Measurements from ENCODE around the gene HTN1. TPM values are rescaled to one million over a fixed set of nuclear protein-coding genes. Genes with fewer than 3 reads are reported as not detected.
A peak's percentile ranks its signal among the peaks of the same experiment; 100 is the strongest.
"Not testable (repeated sequence)": the region's sequence is repeated elsewhere in the genome, so short reads cannot be mapped to it uniquely, and the experiment has no call there.

Gene HTN1
- not detected in 2 replicates for total RNA-seq (2013; cell fraction: nucleolus; rRNA removed)
- total RNA-seq (2014; rRNA removed) = not detected in 2 replicates
- not detected in 2 replicates for total RNA-seq (2014; rRNA removed; fragmentation: Illumina TruSeq; extraction: Trizol)
- total RNA-seq (2021) = not detected in 2 replicates
- not detected for polyA plus RNA-seq (2011; ENCODE audit: low read depth)
- polyA plus RNA-seq (2011; rRNA removed) = not detected in 2 replicates
- not detected in 2 replicates for polyA plus RNA-seq (2011; cell fraction: cytosol; rRNA removed)
- not detected in 2 replicates for polyA plus RNA-seq (2011; cell fraction: nucleus; rRNA removed)
- not detected in 2 replicates for polyA plus RNA-seq (2012)
- polyA plus RNA-seq (2014; fragmentation: Illumina TruSeq; extraction: Trizol) = 0.03 TPM in 1 of 2 replicates, not detected in the other
- not detected for polyA plus RNA-seq (2014; fragmentation: Nextera tagmentation; extraction: Ambion mirVana)
- polyA plus RNA-seq (2014; rRNA removed) = not detected in 2 replicates
- polyA plus RNA-seq (2016; fragmentation: Nextera tagmentation; extraction: Ambion mirVana) = not detected
- polyA minus RNA-seq (2011; rRNA and poly(A)+ RNA removed) = not detected in 2 replicates
- polyA minus RNA-seq (2011; cell fraction: cytosol; rRNA and poly(A)+ RNA removed) = not detected in 2 replicates
- not detected in 2 replicates for polyA minus RNA-seq (2011; cell fraction: nucleus; rRNA and poly(A)+ RNA removed)
- Bru-seq, nascent RNA = not detected
- BruChase-seq, experiment 1, labeled RNA remaining after a 6-hour chase = not detected
- BruChase-seq, experiment 2, labeled RNA remaining after a 2-hour chase = not detected
- long read RNA-seq, experiment 1 = 0 reads
- long read RNA-seq, experiment 2 = 0 reads

GRCh38 chr4:70050138-70050537 lies at the start of gene HTN1:
Gene HTN1, plus strand, starts transcription at chr4:70050438. Its CDS starts 2,639 bp downstream, at chr4:70053077.
- H3K9ac ChIP-seq (ENCODE audit: control insufficient read depth, insufficient read depth, low read length); H3K4me3 ChIP-seq; intact Hi-C loops (cut with micrococcal nuclease; ENCODE audit: unreplicated experiment); CTCF ChIA-PET; H3K27ac ChIP-seq (ENCODE audit: control insufficient read depth, insufficient read depth); H3K36me3 ChIP-seq (ENCODE audit: control insufficient read depth in 2 of 2, insufficient read depth in 2 of 2, low read length in 1 of 2); H3K79me2 ChIP-seq (ENCODE audit: control insufficient read depth, insufficient read depth, low read length); RAD21 ChIA-PET (ENCODE audit: unreplicated experiment); H3K4me2 ChIP-seq (ENCODE audit: control insufficient read depth, insufficient read depth); in situ Hi-C loops (cut with MboI); H3K4me1 ChIP-seq (ENCODE audit: control insufficient read depth, insufficient read depth, low read length); H2AFZ ChIP-seq (ENCODE audit: control insufficient read depth, low read depth, low read length); H4K20me1 ChIP-seq (ENCODE audit: control insufficient read depth, insufficient read depth); H3K9me3 ChIP-seq (replicated peaks; ENCODE audit: control insufficient read depth, insufficient read depth, low read length); H3K27me3 ChIP-seq (replicated peaks in 1 of 2; ENCODE audit: control insufficient read depth in 2 of 2, insufficient read depth in 2 of 2, low read length in 1 of 2); SMC1A ChIA-PET (ENCODE audit: uncharacterized antibody, unreplicated experiment); DNase-seq (ENCODE audit: low read depth, low spot score); POLR2A ChIA-PET; ATAC-seq; BruUV-seq (replicated peaks): not testable (repeated sequence)
- 22% methylated on average over 6 of the region's 6 CpGs for WGBS (ENCODE audit: insufficient coverage, insufficient replicate concordance, low lambda C conversion rate, missing lambda C conversion rate)
- peak; percentile 56 for FAIRE-seq

GRCh38 chr4:70000711-70001110 lies 49.5 kb upstream of the HTN1 start:
- Histone ChIP-seq H3K4me1 (ENCODE audit: control insufficient read depth, insufficient read depth, low read length) (no peaks in the 10 kb centered on the region), H3K9ac (ENCODE audit: control insufficient read depth, insufficient read depth, low read length) (no peak overlapping the region), H3K4me3 (no peak overlapping the region), H3K36me3 (ENCODE audit: control insufficient read depth in 2 of 2, insufficient read depth in 2 of 2, low read length in 1 of 2) (no peaks in the 10 kb centered on the region), H3K9me3 (replicated peaks; ENCODE audit: control insufficient read depth, insufficient read depth, low read length) (no peaks in the 10 kb centered on the region), H4K20me1 (ENCODE audit: control insufficient read depth, insufficient read depth) (no peaks in the 10 kb centered on the region), H3K27me3 (replicated peaks in 1 of 2; ENCODE audit: control insufficient read depth in 2 of 2, insufficient read depth in 2 of 2, low read length in 1 of 2) (no peaks in the 10 kb centered on the region), H3K27ac (ENCODE audit: control insufficient read depth, insufficient read depth) (no peak overlapping the region), H3K79me2 (ENCODE audit: control insufficient read depth, insufficient read depth, low read length) (no peaks in the 10 kb centered on the region), H3K4me2 (ENCODE audit: control insufficient read depth, insufficient read depth) (no peak overlapping the region), H2AFZ (ENCODE audit: control insufficient read depth, low read depth, low read length) (no peak overlapping the region)
- no peak for DNase-seq (ENCODE audit: low read depth, low spot score)
- BruUV-seq (replicated peaks) = no TSS peak
- intact Hi-C loops (cut with micrococcal nuclease; ENCODE audit: unreplicated experiment) (no loop called here), in situ Hi-C loops (cut with MboI) (no loop called here)
- ChIA-PET POLR2A (no interaction called here), SMC1A (ENCODE audit: uncharacterized antibody, unreplicated experiment) (interaction anchor here (0.8 kb wide), 1 partner anchor 128 kb away, joined by 3 read pairs; no protein-coding TSS in a partner anchor), CTCF (no interaction called here), RAD21 (ENCODE audit: unreplicated experiment) (no interaction called here)
- FAIRE-seq = no peak
- 5% methylated on average over 1 of the region's 1 CpG for WGBS (ENCODE audit: insufficient coverage, insufficient replicate concordance, low lambda C conversion rate, missing lambda C conversion rate)
- TF ChIP-seq ZSCAN29 (IDR thresholded peaks at IDR 0.05) = no peak
- TF ChIP-seq CREB1 (IDR thresholded peaks at IDR 0.05; ENCODE audit: low read depth) = no peak
- no peak for TF ChIP-seq RELA (IDR thresholded peaks at IDR 0.05; ENCODE audit: borderline replicate concordance, partially characterized antibody)
- no peak for TF ChIP-seq RFX5 (IDR thresholded peaks at IDR 0.05; ENCODE audit: low read depth, low read length)
- no peak for TF ChIP-seq GABPA (IDR thresholded peaks at IDR 0.05; ENCODE audit: low read depth)
- TF ChIP-seq PAX8 (IDR thresholded peaks at IDR 0.05) = no peak
- ATAC-seq = peak; percentile 50

Data from GM12878 (cell line).